Measurements from ENCODE around the gene PSME1. TPM values are rescaled to one million over a fixed set of nuclear protein-coding genes. Genes with fewer than 3 reads are reported as not detected.
A peak's percentile ranks its signal among the peaks of the same experiment; 100 is the strongest.

The PSME1 gene
- total RNA-seq, 1 donor = 218 TPM

DNA sequence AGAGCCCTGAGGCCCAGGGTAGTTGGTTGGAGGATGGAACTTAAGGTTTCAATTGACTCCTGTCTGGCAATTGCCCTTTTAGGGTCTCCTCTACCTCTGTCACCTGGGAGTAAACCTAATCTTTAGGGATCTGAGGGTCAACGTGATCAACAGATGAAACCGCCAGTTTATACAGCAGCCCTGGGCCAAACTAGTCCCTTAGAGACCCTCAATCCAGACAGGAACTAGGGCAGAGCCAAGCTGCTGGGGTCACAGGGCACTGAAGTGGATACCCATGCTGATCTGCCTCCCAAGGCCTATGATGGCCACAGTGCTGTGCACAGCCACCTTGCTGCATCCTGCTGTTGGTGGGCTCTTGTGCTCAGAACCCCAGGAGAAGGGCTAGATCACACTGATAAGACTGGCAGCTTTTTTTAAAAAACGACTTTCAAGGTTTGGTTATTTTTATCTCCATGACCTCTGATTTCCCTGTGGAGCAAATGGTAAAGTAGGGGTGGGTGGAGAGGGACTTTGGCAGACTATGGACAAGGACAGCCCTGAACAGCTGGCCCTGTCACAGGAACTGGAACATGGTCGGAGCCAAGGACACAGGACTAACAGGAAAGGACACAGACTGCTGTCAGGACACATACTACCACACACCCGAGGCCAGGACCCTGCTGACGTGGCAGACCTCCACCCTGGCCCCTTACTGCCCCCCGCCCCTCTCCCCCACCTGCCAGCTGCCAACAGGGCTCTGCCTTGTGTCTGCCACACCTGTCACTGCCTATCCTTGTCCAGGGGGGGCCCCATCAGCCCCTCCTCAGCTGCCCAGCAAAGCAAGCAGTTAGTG lies 5.1 kb upstream of the PSME1 start:
- H3K9me3 ChIP-seq (ENCODE audit: low read depth, low read length) = no peaks in the 10 kb centered on the region
- peaks cover 21% of the 10 kb centered on the region for H3K4me1 ChIP-seq (ENCODE audit: insufficient read depth, low read length)
- H3K27me3 ChIP-seq (ENCODE audit: insufficient read depth, low read length) = no peaks in the 10 kb centered on the region
- no peak overlapping the region for H3K4me3 ChIP-seq (ENCODE audit: low read length)

DNA sequence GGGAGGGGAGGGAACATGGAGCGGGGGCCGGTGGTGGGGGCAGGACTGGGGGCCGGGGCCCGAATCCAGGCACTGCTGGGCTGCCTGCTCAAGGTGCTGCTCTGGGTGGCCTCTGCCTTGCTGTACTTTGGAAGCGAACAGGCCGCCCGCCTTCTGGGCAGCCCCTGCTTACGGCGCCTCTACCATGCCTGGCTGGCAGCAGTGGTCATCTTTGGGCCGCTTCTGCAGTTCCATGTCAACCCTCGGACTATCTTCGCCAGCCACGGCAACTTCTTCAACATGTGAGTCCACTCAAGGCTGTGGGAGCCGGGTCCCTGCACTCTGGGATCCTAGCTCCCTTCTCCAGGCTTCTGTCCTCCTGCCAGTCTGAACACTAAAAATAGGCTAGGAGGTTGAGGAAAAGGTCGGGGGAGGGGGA lies 4.4 kb upstream of the PSME1 start:
- Histone ChIP-seq H3K9me3 (ENCODE audit: low read depth, low read length) (no peaks in the 10 kb centered on the region), H3K4me1 (ENCODE audit: insufficient read depth, low read length) (peaks cover 23% of the 10 kb centered on the region), H3K4me3 (ENCODE audit: low read length) (no peak overlapping the region), H3K27me3 (ENCODE audit: insufficient read depth, low read length) (no peaks in the 10 kb centered on the region)

DNA sequence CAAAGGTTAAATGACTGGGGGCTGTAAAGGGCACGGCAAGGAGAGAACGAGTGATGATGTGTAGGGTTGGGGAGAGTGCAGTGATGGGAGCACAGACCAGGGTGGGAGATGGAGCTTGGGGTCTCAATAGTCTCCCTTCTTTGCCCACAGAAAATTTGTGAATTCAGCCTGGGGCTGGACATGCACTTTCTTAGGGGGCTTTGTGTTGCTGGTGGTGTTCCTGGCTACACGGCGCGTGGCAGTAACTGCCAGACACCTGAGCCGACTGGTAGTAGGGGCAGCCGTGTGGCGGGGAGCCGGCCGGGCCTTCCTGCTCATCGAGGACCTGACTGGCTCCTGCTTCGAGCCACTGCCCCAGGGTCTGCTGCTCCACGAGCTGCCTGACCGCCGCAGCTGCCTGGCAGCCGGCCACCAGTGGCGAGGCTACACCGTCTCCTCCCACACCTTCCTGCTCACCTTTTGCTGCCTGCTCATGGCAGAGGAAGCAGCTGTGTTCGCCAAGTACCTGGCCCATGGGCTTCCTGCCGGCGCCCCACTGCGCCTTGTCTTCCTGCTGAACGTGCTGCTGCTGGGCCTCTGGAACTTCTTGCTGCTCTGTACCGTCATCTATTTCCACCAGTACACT lies 3.8 kb upstream of the PSME1 start:
- Histone ChIP-seq H3K27me3 (ENCODE audit: insufficient read depth, low read length) (no peaks in the 10 kb centered on the region), H3K9me3 (ENCODE audit: low read depth, low read length) (no peaks in the 10 kb centered on the region), H3K4me1 (ENCODE audit: insufficient read depth, low read length) (peaks cover 29% of the 10 kb centered on the region), H3K4me3 (ENCODE audit: low read length) (no peak overlapping the region)

DNA sequence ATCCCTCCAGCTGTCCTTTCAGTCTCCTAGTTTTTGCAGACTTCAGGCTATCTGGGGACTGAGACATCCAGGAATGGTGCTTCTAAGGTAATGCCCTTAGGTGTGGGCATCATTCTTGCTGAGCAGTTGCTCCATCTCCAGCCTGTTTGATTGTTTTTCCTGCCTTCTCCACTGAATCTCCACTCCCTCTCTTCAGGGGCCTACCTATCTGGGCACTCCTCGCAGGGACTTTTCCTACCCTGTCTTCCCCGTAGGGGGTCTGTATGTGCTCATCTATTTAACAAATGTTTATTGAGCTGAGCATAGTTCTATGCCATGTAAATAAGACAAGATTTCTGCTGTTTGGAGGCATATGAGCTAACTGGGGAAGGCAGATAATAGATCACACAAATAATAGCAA lies 3.0 kb upstream of the PSME1 start:
- H3K9me3 ChIP-seq (ENCODE audit: low read depth, low read length) = no peaks in the 10 kb centered on the region
- H3K4me3 ChIP-seq (ENCODE audit: low read length) = no peak overlapping the region
- H3K27me3 ChIP-seq (ENCODE audit: insufficient read depth, low read length) = no peaks in the 10 kb centered on the region
- peaks cover 37% of the 10 kb centered on the region for H3K4me1 ChIP-seq (ENCODE audit: insufficient read depth, low read length)

DNA sequence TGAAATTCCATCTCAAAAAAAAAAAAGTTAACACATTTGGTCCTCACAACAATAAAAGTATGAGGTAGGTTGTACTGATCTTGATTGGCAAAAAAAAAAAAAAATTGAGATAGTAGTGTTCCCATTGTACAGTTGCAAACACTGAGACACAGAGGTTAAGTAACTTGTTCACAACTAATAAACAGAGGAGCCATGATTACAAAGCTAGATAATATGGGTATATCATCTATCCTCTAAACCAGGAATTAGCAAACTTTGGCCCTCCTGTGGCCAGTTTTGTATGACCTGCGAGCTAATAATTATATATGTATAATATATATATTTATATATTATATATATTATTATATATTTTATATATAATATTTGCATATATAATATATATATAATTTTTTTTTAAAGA lies 2.3 kb upstream of the PSME1 start:
- Histone ChIP-seq H3K4me1 (ENCODE audit: insufficient read depth, low read length) (peaks cover 40% of the 10 kb centered on the region), H3K9me3 (ENCODE audit: low read depth, low read length) (no peaks in the 10 kb centered on the region), H3K27me3 (ENCODE audit: insufficient read depth, low read length) (no peaks in the 10 kb centered on the region), H3K4me3 (ENCODE audit: low read length) (no peak overlapping the region)

DNA sequence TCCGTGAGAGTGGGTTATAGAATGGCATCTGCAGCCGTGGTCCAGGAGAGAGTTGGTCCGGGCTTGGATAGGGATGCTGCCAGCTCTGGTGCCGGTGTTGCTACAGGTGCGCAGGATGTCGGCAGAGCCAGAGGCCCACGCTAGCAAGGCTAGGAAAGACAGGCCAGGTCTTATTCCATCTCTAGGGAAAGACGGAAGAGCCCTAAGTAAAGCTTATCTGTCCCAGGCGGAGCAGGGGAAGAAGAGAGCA lies 485 bp upstream of the PSME1 start:
- Histone ChIP-seq H3K4me3 (ENCODE audit: low read length) (peak overlapping the region; percentile 93), H3K4me1 (ENCODE audit: insufficient read depth, low read length) (peaks cover 56% of the 10 kb centered on the region), H3K9me3 (ENCODE audit: low read depth, low read length) (no peaks in the 10 kb centered on the region), H3K27me3 (ENCODE audit: insufficient read depth, low read length) (no peaks in the 10 kb centered on the region)

DNA sequence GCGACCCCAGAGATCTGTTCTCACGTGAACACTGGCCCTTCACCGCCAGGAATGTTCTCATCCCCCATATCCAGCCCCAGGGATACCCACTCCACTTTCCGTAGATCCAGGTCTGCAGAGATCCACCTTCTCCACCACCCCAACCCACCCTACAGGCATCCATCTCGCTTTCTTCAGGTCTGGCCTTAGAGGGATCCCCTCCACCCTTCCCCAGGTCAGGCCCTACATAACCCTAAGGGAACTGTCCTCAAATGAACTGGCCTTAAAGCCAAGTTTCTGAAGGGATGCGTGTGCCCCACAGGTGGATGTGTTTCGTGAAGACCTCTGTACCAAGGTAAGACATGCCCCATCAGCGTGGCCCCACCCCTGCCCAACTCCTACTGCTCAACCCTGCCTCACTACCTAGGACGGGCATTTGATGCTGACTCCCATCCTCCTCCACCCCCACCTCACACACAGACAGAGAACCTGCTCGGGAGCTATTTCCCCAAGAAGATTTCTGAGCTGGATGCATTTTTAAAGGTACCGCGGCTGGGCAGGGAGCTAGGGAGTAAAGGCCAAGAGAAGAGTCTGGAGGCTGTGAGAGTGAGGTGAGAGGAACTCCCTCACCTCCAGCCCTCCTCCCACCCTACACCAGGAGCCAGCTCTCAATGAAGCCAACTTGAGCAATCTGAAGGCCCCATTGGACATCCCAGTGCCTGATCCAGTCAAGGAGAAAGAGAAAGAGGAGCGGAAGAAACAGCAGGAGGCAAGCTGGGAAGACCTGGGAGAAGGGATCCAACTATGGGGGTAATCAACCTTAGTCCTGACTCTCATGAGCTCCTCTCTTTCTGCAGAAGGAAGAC lies 912 bp downstream of the PSME1 start:
- H3K27me3 ChIP-seq (ENCODE audit: insufficient read depth, low read length) = no peaks in the 10 kb centered on the region
- peak overlapping the region; percentile 93 for H3K4me3 ChIP-seq (ENCODE audit: low read length)
- no peaks in the 10 kb centered on the region for H3K9me3 ChIP-seq (ENCODE audit: low read depth, low read length)
- peaks cover 59% of the 10 kb centered on the region for H3K4me1 ChIP-seq (ENCODE audit: insufficient read depth, low read length)

DNA sequence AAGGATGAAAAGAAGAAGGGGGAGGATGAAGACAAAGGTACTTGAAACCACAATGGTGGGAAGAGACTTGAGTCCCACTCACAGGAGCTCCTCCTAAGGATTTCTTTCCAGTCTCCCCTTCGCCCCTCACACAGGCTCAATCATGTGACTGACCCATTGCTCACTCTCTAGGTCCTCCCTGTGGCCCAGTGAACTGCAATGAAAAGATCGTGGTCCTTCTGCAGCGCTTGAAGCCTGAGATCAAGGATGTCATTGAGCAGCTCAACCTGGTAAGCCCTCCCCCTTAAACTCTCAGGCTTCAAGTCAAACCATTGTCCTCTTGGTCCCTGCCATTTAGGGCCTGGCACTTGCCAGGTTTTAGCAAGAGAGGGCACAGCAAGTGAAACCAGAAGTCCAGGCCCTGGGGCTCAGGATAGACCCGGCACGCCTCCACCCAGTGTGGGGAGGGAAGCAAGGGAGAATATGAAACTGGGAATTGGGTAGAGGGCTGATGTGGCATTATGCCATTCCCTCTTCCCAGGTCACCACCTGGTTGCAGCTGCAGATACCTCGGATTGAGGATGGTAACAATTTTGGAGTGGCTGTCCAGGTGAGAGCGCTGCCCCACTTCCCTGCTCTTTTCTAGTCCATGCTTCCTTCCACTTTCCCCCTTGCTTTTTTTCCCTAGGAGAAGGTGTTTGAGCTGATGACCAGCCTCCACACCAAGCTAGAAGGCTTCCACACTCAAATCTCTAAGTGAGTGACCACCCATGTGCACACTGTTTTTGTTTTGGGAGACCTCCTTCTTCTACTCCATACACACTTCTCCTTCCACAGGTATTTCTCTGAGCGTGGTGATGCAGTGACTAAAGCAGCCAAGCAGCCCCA lies 1.8 kb downstream of the PSME1 start:
- no peak overlapping the region for H3K4me3 ChIP-seq (ENCODE audit: low read length)
- H3K9me3 ChIP-seq (ENCODE audit: low read depth, low read length) = no peaks in the 10 kb centered on the region
- H3K4me1 ChIP-seq (ENCODE audit: insufficient read depth, low read length) = peaks cover 56% of the 10 kb centered on the region
- no peaks in the 10 kb centered on the region for H3K27me3 ChIP-seq (ENCODE audit: insufficient read depth, low read length)

DNA sequence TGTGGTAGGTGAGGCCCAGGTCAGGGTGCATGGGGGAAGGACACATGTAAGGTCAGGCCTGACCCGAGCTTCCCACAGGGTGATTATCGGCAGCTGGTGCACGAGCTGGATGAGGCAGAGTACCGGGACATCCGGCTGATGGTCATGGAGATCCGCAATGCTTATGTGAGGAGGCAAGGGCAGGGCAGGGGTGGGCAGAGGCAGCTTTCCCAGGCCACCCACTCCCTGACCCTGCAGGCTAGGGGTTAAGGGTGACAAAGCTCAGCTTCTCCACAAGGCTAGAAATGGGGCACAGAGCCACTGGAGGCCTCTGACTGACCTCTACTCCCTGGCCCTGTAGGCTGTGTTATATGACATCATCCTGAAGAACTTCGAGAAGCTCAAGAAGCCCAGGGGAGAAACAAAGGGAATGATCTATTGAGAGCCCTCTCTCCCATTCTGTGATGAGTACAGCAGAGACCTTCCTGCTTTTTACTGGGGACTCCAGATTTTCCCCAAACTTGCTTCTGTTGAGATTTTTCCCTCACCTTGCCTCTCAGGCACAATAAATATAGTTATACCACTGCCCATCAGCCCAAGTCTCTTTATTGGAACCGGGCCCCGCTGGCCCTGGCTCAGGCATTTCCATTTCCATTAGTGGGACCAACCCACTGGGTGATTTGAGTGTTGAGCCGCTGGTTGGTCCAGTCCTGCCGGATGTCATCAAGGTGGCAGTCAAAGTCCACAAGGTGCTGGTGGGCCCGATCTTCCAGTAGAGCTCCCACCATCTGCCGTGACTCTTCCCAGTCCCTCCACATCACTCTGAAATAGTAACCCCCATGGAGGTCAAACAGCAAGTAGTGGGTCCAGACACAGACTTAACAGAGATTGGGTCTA lies 2.6 kb downstream of the PSME1 start:
- Histone ChIP-seq H3K9me3 (ENCODE audit: low read depth, low read length) (no peaks in the 10 kb centered on the region), H3K4me1 (ENCODE audit: insufficient read depth, low read length) (peaks cover 53% of the 10 kb centered on the region), H3K27me3 (ENCODE audit: insufficient read depth, low read length) (no peaks in the 10 kb centered on the region), H3K4me3 (ENCODE audit: low read length) (no peak overlapping the region)

DNA sequence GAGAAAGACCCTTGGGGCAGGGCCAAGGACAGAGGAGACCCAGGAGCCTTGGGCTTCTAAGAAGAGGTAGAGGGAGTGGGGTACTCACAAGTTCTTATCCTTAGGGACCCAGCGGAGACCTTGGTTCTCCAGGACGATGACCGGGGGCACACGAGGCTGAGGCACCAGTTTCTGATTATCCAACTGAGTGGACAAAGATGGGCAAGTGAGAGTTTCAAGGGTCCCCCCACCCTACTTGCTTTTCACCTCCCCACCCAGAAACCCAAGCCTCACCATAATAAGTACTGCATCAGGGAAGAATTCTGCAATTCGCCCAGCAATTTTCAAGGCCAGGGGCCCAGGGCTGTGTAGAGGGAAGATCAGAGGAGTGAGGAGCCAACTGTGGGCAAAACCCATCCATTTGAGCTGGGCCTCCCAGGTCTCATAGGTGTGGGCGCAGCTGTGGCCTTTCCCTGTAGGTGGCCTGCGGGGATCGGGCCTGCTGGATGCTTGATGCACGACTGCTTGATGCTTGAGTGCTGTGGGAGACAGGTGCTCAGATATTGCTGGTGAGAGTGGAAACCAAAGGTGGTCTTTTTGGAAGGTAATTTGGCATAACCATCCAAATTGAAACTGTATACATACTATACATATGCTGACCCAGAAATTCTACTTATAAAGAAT lies 3.4 kb downstream of the PSME1 start:
- no peak overlapping the region for H3K4me3 ChIP-seq (ENCODE audit: low read length)
- H3K9me3 ChIP-seq (ENCODE audit: low read depth, low read length) = no peaks in the 10 kb centered on the region
- no peaks in the 10 kb centered on the region for H3K27me3 ChIP-seq (ENCODE audit: insufficient read depth, low read length)
- H3K4me1 ChIP-seq (ENCODE audit: insufficient read depth, low read length) = peaks cover 53% of the 10 kb centered on the region

DNA sequence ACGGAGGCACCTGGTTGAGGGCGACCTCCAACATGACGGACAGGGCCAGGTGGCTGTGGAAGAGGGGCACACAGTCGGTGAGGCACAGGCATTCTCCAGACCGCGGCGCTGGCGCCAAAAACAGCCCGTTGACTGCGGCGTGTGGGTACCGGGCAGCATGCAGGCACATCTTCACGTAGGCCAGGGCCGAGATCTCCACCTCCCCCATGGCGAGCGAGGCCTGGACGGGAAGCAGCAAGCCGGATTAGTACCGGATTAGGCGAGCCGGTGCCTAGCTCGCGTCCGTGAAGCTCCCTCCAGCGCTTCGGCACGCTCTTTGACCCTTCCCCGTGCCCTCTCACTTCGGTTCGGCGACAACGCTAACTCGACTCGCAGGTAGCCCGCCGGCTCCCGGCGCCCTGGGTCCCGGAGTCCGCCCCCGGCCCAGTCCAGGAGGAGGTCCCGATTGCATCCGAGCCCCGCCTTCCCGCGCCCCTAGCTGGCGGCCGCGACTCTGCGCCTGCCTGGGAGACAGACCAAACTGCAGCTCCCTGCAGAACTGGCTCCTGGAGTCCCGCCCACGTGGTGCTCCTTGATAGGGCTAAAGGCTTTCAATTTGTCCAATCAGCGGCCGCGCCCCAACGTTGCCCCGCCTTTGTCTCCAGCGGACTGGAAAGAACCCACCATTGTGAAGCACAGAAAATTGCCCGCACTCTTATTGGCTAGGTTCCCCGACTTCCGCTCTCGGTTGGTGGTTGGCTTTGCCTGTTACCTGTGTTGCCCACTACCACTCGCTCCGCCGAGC lies 5.3 kb downstream of the PSME1 start, which contains the start of gene EMC9:
TSS of gene EMC9 (minus strand) at position 495 of the 784 bp plus-strand sequence. CDS start at position 208, 287 bp downstream.
- peak within 1 kb of the TSS; percentile 67 for H3K4me3 ChIP-seq (ENCODE audit: low read length)
- peaks cover 64% of the 10 kb centered on the region for H3K4me1 ChIP-seq (ENCODE audit: insufficient read depth, low read length)
- no peaks in the 10 kb centered on the region for H3K27me3 ChIP-seq (ENCODE audit: insufficient read depth, low read length)
- H3K9me3 ChIP-seq (ENCODE audit: low read depth, low read length) = no peaks in the 10 kb centered on the region

DNA sequence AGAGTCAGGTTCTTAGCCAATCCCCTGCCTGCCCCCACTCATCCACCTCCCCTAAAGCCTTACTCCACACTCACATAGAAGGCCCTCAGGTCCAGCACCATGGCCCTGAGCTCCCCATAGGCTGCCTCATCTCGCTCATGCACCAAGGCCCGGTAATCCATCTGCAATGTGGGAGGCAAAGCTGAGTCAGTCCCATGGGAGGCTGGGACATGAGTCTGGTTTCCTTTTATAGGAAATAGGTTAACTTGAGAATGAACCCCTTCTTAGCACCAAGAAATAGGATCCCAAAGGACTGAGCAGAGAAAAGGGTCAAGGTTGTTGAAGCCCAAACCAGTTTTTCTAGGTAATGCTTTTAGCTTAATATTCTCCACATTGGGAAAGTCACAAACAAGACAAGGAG lies 7.5 kb downstream of the PSME1 start:
- Histone ChIP-seq H3K4me1 (ENCODE audit: insufficient read depth, low read length) (peaks cover 54% of the 10 kb centered on the region), H3K27me3 (ENCODE audit: insufficient read depth, low read length) (no peaks in the 10 kb centered on the region), H3K4me3 (ENCODE audit: low read length) (no peak overlapping the region), H3K9me3 (ENCODE audit: low read depth, low read length) (no peaks in the 10 kb centered on the region)

DNA sequence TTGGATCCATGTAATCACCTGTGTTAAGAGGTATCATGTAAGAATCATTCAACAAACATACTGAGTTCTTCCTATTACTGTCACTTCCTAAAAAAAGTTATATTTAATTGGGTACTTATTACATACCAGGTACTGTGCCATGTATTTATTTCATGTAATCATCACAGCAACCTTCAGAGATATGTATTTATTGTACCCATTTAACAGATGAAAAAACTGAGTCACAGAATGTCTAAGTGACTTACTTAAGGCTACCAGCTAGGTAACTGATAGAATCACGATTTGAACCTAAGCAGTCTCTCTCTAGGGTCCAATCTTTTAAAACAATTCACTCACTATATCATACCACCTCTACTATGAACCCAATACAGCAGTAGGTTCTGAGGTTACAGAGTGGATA lies 8.5 kb downstream of the PSME1 start:
- H3K9me3 ChIP-seq (ENCODE audit: low read depth, low read length) = no peaks in the 10 kb centered on the region
- H3K4me1 ChIP-seq (ENCODE audit: insufficient read depth, low read length) = peaks cover 56% of the 10 kb centered on the region
- H3K4me3 ChIP-seq (ENCODE audit: low read length) = no peak overlapping the region
- no peaks in the 10 kb centered on the region for H3K27me3 ChIP-seq (ENCODE audit: insufficient read depth, low read length)

Data from mononuclear cell (primary cell).